ENCODE data around the gene PILRA. TPM values are rescaled to one million over a fixed set of nuclear protein-coding genes. Genes with fewer than 3 reads are reported as not detected.
A peak's percentile ranks its signal among the peaks of the same experiment; 100 is the strongest.
"Not testable (repeated sequence)": the region's sequence is repeated elsewhere in the genome, so short reads cannot be mapped to it uniquely, and the experiment has no call there.

Gene PILRA
- total RNA-seq, 1 experiment from 2014 or later, result 3.2 TPM

DNA sequence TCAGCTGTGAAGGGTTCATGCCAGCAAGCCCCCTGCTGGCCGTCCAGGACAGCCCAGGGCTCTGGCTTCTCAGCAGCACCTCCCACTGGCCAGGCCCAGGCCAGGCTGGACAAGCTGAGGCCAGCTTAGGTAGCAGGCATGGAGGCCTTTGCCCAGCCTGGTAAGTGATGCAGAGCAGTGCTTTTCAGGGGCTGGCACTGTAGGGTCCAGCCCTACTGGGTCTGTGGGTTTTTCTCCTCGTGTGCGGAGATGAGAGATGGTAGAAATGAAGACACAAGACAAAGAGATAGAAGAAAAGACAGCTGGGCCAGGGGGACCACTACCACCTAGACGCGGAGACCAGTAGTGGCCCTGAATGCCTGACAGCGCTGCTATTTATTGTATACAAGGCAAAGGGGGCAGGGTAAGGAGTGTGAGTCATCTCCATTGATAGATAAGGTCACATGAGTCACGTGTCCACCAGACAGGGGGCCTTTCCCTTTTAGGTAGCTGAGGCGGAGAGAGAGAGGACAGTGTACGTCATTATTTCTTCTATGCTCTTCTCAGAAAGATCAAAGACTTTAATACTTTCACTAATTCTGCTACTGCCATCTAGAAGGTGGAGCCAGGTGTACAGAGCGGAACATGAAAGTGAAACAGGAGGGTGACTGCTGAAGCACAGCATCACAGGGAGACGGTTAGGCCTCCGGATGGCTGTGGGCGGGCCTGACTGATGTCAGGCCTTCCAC, 28.6 kb upstream of the PILRA start:
- WGBS (ENCODE audit: extremely low coverage, insufficient read length, low lambda C conversion rate), result no CpG with 5 or more reads among the region's 13 CpGs
- not testable (repeated sequence) for H2BK15ac ChIP-seq (ENCODE audit: low read depth, low read length); H3K4ac ChIP-seq (ENCODE audit: low read depth, low read length); H3K4me1 ChIP-seq (ENCODE audit: insufficient read depth, low read length); H3K56ac ChIP-seq (ENCODE audit: insufficient read length, low read depth, low read length); H2BK5ac ChIP-seq (ENCODE audit: insufficient read length, low read length); H3K79me2 ChIP-seq (ENCODE audit: insufficient read depth, low read length); H2BK12ac ChIP-seq (ENCODE audit: insufficient read length, low read depth, low read length); H4K20me1 ChIP-seq (ENCODE audit: control insufficient read depth, insufficient read depth, insufficient read length); H3K9ac ChIP-seq (ENCODE audit: extremely low read depth, insufficient read length, low read length); H4K5ac ChIP-seq (ENCODE audit: insufficient read length, low read depth, low read length); H2AK5ac ChIP-seq (ENCODE audit: insufficient read length, low read length); H3K9me3 Mint-ChIP-seq; H3K23me2 ChIP-seq (ENCODE audit: insufficient read length, low read depth, low read length, poor library complexity, severe bottlenecking); H3K23ac ChIP-seq (ENCODE audit: insufficient read length, low read depth, low read length); H3K27me3 Mint-ChIP-seq (ENCODE audit: low read depth); H3K4me1 Mint-ChIP-seq; H3K14ac ChIP-seq (ENCODE audit: insufficient read depth, low read length); H3K9me3 ChIP-seq (ENCODE audit: control insufficient read depth, low read depth, low read length); H2BK20ac ChIP-seq (ENCODE audit: low read depth, low read length, poor library complexity, severe bottlenecking); H3K27me3 ChIP-seq (ENCODE audit: insufficient read depth, low read length); H4K91ac ChIP-seq (ENCODE audit: insufficient read length, low read depth, low read length); H3T11ph ChIP-seq (ENCODE audit: low read length); H2BK120ac ChIP-seq (ENCODE audit: low read depth, low read length, poor library complexity, severe bottlenecking); H3K79me1 ChIP-seq (ENCODE audit: insufficient read depth, low read depth, low read length, poor library complexity, severe bottlenecking); H3K4me2 ChIP-seq (ENCODE audit: insufficient read depth, insufficient read length, low read length); H3K27ac ChIP-seq (ENCODE audit: insufficient read length, low read depth, low read length); H2AFZ ChIP-seq (ENCODE audit: low read length); H3K4me3 Mint-ChIP-seq; H3K18ac ChIP-seq (ENCODE audit: insufficient read length, low read depth, low read length); H4K8ac ChIP-seq (replicated peaks; ENCODE audit: insufficient read length, low read depth, low read length)
- peak; percentile 56 for DNase-seq
- TF ChIP-seq, protein P1, sequence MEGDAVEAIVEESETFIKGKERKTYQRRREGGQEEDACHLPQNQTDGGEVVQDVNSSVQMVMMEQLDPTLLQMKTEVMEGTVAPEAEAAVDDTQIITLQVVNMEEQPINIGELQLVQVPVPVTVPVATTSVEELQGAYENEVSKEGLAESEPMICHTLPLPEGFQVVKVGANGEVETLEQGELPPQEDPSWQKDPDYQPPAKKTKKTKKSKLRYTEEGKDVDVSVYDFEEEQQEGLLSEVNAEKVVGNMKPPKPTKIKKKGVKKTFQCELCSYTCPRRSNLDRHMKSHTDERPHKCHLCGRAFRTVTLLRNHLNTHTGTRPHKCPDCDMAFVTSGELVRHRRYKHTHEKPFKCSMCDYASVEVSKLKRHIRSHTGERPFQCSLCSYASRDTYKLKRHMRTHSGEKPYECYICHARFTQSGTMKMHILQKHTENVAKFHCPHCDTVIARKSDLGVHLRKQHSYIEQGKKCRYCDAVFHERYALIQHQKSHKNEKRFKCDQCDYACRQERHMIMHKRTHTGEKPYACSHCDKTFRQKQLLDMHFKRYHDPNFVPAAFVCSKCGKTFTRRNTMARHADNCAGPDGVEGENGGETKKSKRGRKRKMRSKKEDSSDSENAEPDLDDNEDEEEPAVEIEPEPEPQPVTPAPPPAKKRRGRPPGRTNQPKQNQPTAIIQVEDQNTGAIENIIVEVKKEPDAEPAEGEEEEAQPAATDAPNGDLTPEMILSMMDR (conservative IDR thresholded peaks at IDR 0.05), result peak; percentile 74
- Mint-ChIP-seq H3K27ac (0 out of 7 replicates have a peak overlapping the region, but pooled peaks of 1 of the 3 experiments have one; percentile 4), H3K36me3 (ENCODE audit: insufficient read depth in 1 of 3, low read depth in 3 of 3) (peaks cover 42 to 79% (median 68%) of the 10 kb centered on the region in 3 experiments)

Measured in H9 (cell line).